ENCODE results near the gene HOXC5. TPM values are rescaled to one million over a fixed set of nuclear protein-coding genes. Genes with fewer than 3 reads are reported as not detected.

HOXC5 gene
- total RNA-seq, 1 donor from 2014 or later, result not detected

DNA sequence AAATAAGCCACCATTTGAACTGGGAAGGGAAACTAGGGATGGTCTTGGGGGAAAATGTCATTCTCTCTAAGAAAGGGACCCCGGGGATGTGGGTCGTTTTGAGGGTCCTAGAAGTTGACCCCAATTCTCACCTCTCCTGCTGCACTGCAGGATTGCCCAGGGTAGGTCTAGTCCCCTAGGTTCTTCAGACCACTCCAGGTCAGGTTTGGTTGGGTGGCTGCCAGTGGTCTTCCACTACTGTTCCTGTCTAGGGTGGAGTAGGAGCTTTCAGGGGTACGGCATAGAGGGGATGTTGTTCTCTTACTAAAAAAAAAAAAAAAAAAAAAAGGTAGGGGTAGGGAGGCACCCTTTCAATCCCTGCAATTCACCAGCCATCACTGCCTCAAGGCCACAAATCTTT lies 16.8 kb upstream of the HOXC5 start:
- H3K27me3 Mint-ChIP-seq, result peaks cover 79% of the 10 kb centered on the region
- H3K4me3 Mint-ChIP-seq, result no peak overlapping the region
- H3K36me3 Mint-ChIP-seq (ENCODE audit: low read depth), result peaks cover 2% of the 10 kb centered on the region
- no peak for DNase-seq
- intact Hi-C loops (cut with micrococcal nuclease), result no loop called here
- peaks cover 21% of the 10 kb centered on the region for H3K4me1 Mint-ChIP-seq
- no peaks in the 10 kb centered on the region for H3K9me3 Mint-ChIP-seq
- H3K27ac Mint-ChIP-seq, result no peak overlapping the region

GRCh38 chr12:54016478-54016964 lies 16.3 kb upstream of the HOXC5 start:
- H3K36me3 Mint-ChIP-seq (ENCODE audit: low read depth), result peaks cover 2% of the 10 kb centered on the region
- peaks cover 79% of the 10 kb centered on the region for H3K27me3 Mint-ChIP-seq
- H3K4me1 Mint-ChIP-seq, result peaks cover 18% of the 10 kb centered on the region
- intact Hi-C loops (cut with micrococcal nuclease), result no loop called here
- no peak for DNase-seq
- no peaks in the 10 kb centered on the region for H3K9me3 Mint-ChIP-seq
- H3K27ac Mint-ChIP-seq, result no peak overlapping the region
- H3K4me3 Mint-ChIP-seq, result no peak overlapping the region

- peaks cover 79% of the 10 kb centered on the region for H3K27me3 Mint-ChIP-seq
- H3K9me3 Mint-ChIP-seq, result no peaks in the 10 kb centered on the region
- H3K4me1 Mint-ChIP-seq, result peaks cover 17% of the 10 kb centered on the region
- no peak for DNase-seq
- intact Hi-C loops (cut with micrococcal nuclease), result loop anchor here (1.0 kb wide), 1 partner anchor 11 kb away; no protein-coding TSS in a partner anchor
- peaks cover 2% of the 10 kb centered on the region for H3K36me3 Mint-ChIP-seq (ENCODE audit: low read depth)
- peak overlapping the region; percentile 37 for H3K27ac Mint-ChIP-seq
- peak overlapping the region; percentile 86 for H3K4me3 Mint-ChIP-seq
Measured at GRCh38 chr12:54017027-54017788, 15.6 kb upstream of the HOXC5 start.

GRCh38 chr12:54017878-54018467 lies 14.9 kb upstream of the HOXC5 start:
- DNase-seq, result peak; percentile 91
- intact Hi-C loops (cut with micrococcal nuclease), result loop anchor here (1.0 kb wide), 1 partner anchor 12 kb away; no protein-coding TSS in a partner anchor
- Mint-ChIP-seq H3K27ac (peak overlapping the region; percentile 37), H3K9me3 (no peaks in the 10 kb centered on the region), H3K36me3 (ENCODE audit: low read depth) (peaks cover 2% of the 10 kb centered on the region), H3K27me3 (peaks cover 79% of the 10 kb centered on the region), H3K4me3 (peak overlapping the region; percentile 86), H3K4me1 (peaks cover 17% of the 10 kb centered on the region)

DNA sequence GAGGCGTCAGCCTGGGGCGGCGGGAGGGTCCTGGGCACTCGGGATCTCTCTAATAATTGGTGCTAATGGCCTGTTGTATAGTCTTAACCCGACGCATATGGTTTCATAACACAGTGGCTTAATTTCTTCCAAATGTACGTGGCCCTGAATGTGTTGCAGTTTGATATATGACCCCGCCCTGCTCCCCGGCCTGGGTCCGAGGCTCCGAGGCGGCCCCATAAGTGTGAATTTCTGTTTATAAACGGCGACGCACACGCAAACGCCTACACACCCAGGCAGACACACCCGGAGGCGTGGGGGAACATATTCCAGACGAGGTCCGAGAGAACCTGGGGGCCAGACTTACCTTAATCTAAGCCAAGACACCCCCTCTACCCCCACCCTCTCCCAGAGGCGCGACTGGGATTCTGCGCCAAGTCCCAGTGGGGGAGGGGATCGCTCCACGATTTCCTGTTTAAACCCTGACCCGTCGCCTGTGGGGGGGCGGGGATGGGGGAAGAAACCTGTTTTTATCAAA lies 14.3 kb upstream of the HOXC5 start:
- H3K36me3 Mint-ChIP-seq (ENCODE audit: low read depth), result peaks cover 2% of the 10 kb centered on the region
- DNase-seq, result no peak
- H3K4me1 Mint-ChIP-seq, result peaks cover 17% of the 10 kb centered on the region
- H3K9me3 Mint-ChIP-seq, result no peaks in the 10 kb centered on the region
- intact Hi-C loops (cut with micrococcal nuclease), result no loop called here
- H3K4me3 Mint-ChIP-seq, result peak overlapping the region; percentile 86
- peaks cover 79% of the 10 kb centered on the region for H3K27me3 Mint-ChIP-seq
- H3K27ac Mint-ChIP-seq, result no peak overlapping the region

DNA sequence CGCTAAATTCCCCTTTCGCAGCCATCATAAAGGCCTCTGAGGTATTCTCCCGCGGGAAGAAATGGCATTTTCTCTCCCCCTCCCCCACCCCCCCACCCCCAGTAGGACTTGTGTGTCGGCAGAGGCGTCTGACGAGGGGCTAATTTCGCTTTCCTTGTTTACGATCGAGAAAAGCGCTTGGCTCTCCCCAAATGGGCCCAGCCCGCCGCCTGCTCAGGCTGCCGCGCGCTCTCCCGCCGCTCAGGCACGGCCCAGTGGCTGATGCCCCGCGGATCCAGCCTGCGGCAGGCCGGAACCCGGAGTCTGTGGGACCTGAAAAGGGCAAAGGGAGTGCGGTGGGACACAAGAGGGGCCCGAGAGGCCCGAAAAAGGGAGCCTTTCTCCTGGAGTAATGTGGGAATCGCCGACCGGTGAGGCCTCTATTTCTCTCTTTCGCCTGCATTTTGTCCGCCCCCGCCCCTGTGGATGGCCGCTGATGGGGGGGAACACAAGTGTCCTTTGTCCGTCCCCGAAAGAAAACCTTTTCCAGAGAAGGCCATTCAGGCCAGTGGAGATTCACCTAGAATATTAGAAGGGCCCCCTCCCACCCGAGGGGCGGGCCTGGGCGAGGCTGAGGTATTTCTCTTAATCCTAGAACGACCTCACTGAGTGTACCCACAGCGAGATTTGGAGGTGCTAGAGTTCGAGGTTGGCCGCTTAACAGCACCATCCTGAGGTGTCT lies 13.6 kb upstream of the HOXC5 start:
- Mint-ChIP-seq H3K4me1 (peaks cover 17% of the 10 kb centered on the region), H3K36me3 (ENCODE audit: low read depth) (peaks cover 2% of the 10 kb centered on the region), H3K4me3 (no peak overlapping the region), H3K27me3 (peaks cover 78% of the 10 kb centered on the region), H3K9me3 (no peaks in the 10 kb centered on the region), H3K27ac (peak overlapping the region; percentile 37)
- intact Hi-C loops (cut with micrococcal nuclease), result no loop called here
- no peak for DNase-seq

- intact Hi-C loops (cut with micrococcal nuclease), result no loop called here
Measured at GRCh38 chr12:54019924-54020590, 12.8 kb upstream of the HOXC5 start.

DNA sequence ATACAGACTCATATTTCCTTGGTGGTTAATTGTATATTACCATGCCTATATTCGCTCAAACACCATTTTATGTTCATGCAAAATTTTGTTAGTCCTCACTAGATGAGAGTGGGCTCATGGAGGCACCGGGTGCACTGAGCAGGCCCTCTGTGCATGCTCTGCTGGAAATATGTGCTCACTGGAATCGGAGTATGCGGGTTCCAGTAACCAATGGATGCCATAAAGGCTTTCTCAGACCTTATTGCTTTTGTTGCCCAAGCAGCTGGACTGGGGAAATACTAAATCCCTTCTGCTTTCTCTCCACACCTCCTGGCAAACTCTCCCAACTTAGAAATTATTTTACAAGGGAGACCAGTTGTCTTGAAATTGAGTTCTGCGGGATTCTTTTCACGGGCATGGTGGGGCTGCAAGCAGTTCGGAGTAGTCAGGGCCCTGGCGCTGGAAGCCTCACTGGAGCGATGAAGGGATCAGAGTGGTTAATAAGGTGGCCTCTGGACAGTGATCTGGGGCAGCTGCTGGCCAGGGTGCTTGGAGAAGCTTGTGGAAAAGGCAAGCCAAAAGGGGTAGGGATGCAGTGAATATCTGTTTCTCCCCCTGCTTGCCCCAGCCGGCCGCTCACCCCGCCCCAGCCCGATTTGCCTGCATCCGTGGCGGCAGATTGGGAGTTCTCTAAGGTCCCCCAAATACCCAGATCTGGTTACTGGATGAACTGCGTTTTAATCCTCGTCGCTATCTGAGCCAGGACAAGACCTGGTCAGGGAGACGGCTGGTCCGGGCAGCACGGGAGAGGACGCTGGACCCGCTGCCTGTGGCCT lies 12.1 kb upstream of the HOXC5 start:
- H3K36me3 Mint-ChIP-seq (ENCODE audit: low read depth), result peaks cover 2% of the 10 kb centered on the region
- DNase-seq, result no peak
- peaks cover 13% of the 10 kb centered on the region for H3K4me1 Mint-ChIP-seq
- intact Hi-C loops (cut with micrococcal nuclease), result no loop called here
- H3K27ac Mint-ChIP-seq, result no peak overlapping the region
- H3K27me3 Mint-ChIP-seq, result peaks cover 75% of the 10 kb centered on the region
- H3K9me3 Mint-ChIP-seq, result no peaks in the 10 kb centered on the region
- H3K4me3 Mint-ChIP-seq, result no peak overlapping the region

More at GRCh38 chr12:54019924-54020590, 12.8 kb upstream of the HOXC5 start:
- Mint-ChIP-seq H3K36me3 (ENCODE audit: low read depth) (peaks cover 2% of the 10 kb centered on the region), H3K4me1 (peaks cover 15% of the 10 kb centered on the region), H3K27me3 (peaks cover 75% of the 10 kb centered on the region), H3K27ac (no peak overlapping the region), H3K4me3 (no peak overlapping the region), H3K9me3 (no peaks in the 10 kb centered on the region)
- DNase-seq, result no peak

- Mint-ChIP-seq H3K9me3 (no peaks in the 10 kb centered on the region), H3K36me3 (ENCODE audit: low read depth) (peaks cover 2% of the 10 kb centered on the region), H3K27ac (no peak overlapping the region), H3K4me1 (peaks cover 13% of the 10 kb centered on the region), H3K4me3 (no peak overlapping the region), H3K27me3 (peaks cover 76% of the 10 kb centered on the region)
- DNase-seq, result no peak
- intact Hi-C loops (cut with micrococcal nuclease), result no loop called here
Measured at GRCh38 chr12:54021432-54022013, 11.3 kb upstream of the HOXC5 start.

- H3K4me1 Mint-ChIP-seq, result peaks cover 10% of the 10 kb centered on the region
Measured at GRCh38 chr12:54022960-54023884, 9.6 kb upstream of the HOXC5 start.

GRCh38 chr12:54024127-54024526 lies 8.7 kb upstream of the HOXC5 start:
- Mint-ChIP-seq H3K36me3 (ENCODE audit: low read depth) (no peaks in the 10 kb centered on the region), H3K9me3 (no peaks in the 10 kb centered on the region), H3K4me3 (no peak overlapping the region), H3K27me3 (peaks cover 88% of the 10 kb centered on the region), H3K27ac (no peak overlapping the region), H3K4me1 (peaks cover 11% of the 10 kb centered on the region)
- no peak for DNase-seq
- intact Hi-C loops (cut with micrococcal nuclease), result no loop called here

More at GRCh38 chr12:54022960-54023884, 9.6 kb upstream of the HOXC5 start:
- H3K27ac Mint-ChIP-seq, result no peak overlapping the region
- no peaks in the 10 kb centered on the region for H3K9me3 Mint-ChIP-seq
- DNase-seq, result no peak
- no peaks in the 10 kb centered on the region for H3K36me3 Mint-ChIP-seq (ENCODE audit: low read depth)
- H3K4me3 Mint-ChIP-seq, result no peak overlapping the region
- H3K27me3 Mint-ChIP-seq, result peaks cover 81% of the 10 kb centered on the region
- intact Hi-C loops (cut with micrococcal nuclease), result no loop called here
